HG03025 (cell line): ENCODE data around the gene OR10H2.
"Not testable (repeated sequence)": the region's sequence is repeated elsewhere in the genome, so short reads cannot be mapped to it uniquely, and the experiment has no call there.

ENCODE experiments used
- ATAC-seq: cut with Tn5 transposase; IDR thresholded peaks from one replicate; pipeline ENCODE4 v1.9.1; 2021; ENCODE audit warnings: mild to moderate bottlenecking, moderate library complexity; ENCODE audit not compliant: unreplicated experiment, low FRiP score

OR10H2 gene

GRCh38 chr19:15759962-15760565, 32.2 kb downstream of the OR10H2 start:
- ATAC-seq, result no peak

- ATAC-seq, result no peak
These were observed 41.8 kb downstream of the OR10H2 start for GRCh38 chr19:15769586-15769985.

GRCh38 chr19:15774159-15774558, 46.3 kb downstream of the OR10H2 start:
- ATAC-seq, result not testable (repeated sequence)

- no peak for ATAC-seq
These were observed 47.4 kb downstream of the OR10H2 start for GRCh38 chr19:15775249-15775648.

GRCh38 chr19:15776264-15776663, 48.4 kb downstream of the OR10H2 start:
- ATAC-seq, result no peak

- no peak for ATAC-seq
These were observed 49.5 kb downstream of the OR10H2 start for GRCh38 chr19:15776991-15777970.
